GM23338 (cell line): ENCODE data around the gene AHI1. TPM values are rescaled to one million over a fixed set of nuclear protein-coding genes. Genes with fewer than 3 reads are reported as not detected.

Experiments
- CREB1 ChIP-seq: fragments of 250-450 bp; sonication (Bioruptor Pico); IDR thresholded peaks from 2 replicates; pipeline ENCODE4 v1.5.0; 2020; ENCODE audit warnings: low read depth, mild to moderate bottlenecking, moderate library complexity
- NANOG ChIP-seq: IDR thresholded peaks from 2 replicates; pipeline ENCODE4 v1.6.1; 2016; ENCODE audit warnings: antibody characterized with exemption, borderline replicate concordance
- POLR2AphosphoS5 ChIP-seq: IDR thresholded peaks from 2 replicates; pipeline ENCODE4 v1.6.1; 2016; ENCODE audit warnings: antibody characterized with exemption, low read depth
- STAT1 ChIP-seq: IDR thresholded peaks from one replicate; pipeline ENCODE4 v1.6.1; 2016; ENCODE audit warnings: antibody characterized with exemption; ENCODE audit not compliant: unreplicated experiment
- ZNF331 ChIP-seq: fragments of 250-450 bp; sonication (Bioruptor Pico); IDR thresholded peaks from 2 replicates; pipeline ENCODE4 v1.5.0; 2020; ENCODE audit warnings: low read depth, mild to moderate bottlenecking, moderate library complexity
- polyA plus RNA-seq: library from polyadenylated mRNA; unstranded; fragments of >200 nt; fragmentation: Nextera tagmentation; extraction: Ambion mirVana; gene quantifications from 2 replicates; pipeline ENCODE4 v1.2.1, GENCODE V29; 2016
- total RNA-seq: library from RNA; depleted of rRNA; stranded (reverse); fragments of >200 nt; shearing (Covaris generic); gene quantifications from 2 replicates; pipeline ENCODE4 v1.2.3, GENCODE V29; 2014
- TF ChIP-seq, protein P1 (sequence below): fragments of 250-450 bp; sonication (Bioruptor Pico); IDR thresholded peaks from 2 replicates; pipeline ENCODE4 v1.5.0; 2020; ENCODE audit warnings: mild to moderate bottlenecking, moderate library complexity
- TF ChIP-seq, protein P2 (sequence below): IDR thresholded peaks from one replicate; pipeline ENCODE4 v1.6.1; 2018; ENCODE audit warnings: antibody characterized with exemption; ENCODE audit not compliant: unreplicated experiment

AHI1 gene
- total and polyA plus RNA-seq, 2 experiments from 2014 or later: 19.8 to 72.9 TPM

DNA sequence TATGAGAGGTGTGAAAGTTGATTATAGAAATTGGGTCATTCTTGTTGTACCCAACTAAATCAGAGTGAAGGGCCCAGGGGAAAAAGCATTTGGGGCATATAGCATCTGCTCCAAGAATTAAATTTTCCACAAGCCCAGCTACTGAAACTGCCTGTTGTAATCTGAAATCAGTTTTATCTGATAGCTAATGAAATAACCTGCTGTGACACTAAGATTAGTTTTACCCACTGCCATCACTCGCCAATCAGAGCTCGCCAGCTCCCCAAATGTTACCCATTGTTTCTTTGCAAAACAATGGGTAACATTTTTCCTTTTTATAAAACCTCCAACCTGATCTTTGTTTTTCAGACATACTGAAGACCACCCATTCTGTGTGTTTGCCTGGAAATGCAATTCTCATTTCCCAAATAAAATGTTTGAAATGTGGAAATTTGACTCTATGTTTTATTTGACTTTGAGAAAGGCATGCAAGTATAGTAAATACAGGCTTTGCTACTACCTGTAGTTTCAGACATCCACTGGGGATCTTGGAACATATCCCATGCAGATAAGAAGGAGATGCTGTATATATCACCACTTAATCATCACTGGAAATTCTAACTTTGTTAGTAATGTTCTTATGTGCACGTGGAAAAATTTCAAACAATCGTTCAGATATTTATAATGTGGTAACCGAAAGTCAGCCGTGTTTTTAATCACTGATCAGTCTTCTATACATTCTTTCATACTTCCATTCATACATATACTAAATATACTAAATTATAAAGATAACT is 6.3 kb upstream of the AHI1 start (continued):
- TF ChIP-seq, protein P1, sequence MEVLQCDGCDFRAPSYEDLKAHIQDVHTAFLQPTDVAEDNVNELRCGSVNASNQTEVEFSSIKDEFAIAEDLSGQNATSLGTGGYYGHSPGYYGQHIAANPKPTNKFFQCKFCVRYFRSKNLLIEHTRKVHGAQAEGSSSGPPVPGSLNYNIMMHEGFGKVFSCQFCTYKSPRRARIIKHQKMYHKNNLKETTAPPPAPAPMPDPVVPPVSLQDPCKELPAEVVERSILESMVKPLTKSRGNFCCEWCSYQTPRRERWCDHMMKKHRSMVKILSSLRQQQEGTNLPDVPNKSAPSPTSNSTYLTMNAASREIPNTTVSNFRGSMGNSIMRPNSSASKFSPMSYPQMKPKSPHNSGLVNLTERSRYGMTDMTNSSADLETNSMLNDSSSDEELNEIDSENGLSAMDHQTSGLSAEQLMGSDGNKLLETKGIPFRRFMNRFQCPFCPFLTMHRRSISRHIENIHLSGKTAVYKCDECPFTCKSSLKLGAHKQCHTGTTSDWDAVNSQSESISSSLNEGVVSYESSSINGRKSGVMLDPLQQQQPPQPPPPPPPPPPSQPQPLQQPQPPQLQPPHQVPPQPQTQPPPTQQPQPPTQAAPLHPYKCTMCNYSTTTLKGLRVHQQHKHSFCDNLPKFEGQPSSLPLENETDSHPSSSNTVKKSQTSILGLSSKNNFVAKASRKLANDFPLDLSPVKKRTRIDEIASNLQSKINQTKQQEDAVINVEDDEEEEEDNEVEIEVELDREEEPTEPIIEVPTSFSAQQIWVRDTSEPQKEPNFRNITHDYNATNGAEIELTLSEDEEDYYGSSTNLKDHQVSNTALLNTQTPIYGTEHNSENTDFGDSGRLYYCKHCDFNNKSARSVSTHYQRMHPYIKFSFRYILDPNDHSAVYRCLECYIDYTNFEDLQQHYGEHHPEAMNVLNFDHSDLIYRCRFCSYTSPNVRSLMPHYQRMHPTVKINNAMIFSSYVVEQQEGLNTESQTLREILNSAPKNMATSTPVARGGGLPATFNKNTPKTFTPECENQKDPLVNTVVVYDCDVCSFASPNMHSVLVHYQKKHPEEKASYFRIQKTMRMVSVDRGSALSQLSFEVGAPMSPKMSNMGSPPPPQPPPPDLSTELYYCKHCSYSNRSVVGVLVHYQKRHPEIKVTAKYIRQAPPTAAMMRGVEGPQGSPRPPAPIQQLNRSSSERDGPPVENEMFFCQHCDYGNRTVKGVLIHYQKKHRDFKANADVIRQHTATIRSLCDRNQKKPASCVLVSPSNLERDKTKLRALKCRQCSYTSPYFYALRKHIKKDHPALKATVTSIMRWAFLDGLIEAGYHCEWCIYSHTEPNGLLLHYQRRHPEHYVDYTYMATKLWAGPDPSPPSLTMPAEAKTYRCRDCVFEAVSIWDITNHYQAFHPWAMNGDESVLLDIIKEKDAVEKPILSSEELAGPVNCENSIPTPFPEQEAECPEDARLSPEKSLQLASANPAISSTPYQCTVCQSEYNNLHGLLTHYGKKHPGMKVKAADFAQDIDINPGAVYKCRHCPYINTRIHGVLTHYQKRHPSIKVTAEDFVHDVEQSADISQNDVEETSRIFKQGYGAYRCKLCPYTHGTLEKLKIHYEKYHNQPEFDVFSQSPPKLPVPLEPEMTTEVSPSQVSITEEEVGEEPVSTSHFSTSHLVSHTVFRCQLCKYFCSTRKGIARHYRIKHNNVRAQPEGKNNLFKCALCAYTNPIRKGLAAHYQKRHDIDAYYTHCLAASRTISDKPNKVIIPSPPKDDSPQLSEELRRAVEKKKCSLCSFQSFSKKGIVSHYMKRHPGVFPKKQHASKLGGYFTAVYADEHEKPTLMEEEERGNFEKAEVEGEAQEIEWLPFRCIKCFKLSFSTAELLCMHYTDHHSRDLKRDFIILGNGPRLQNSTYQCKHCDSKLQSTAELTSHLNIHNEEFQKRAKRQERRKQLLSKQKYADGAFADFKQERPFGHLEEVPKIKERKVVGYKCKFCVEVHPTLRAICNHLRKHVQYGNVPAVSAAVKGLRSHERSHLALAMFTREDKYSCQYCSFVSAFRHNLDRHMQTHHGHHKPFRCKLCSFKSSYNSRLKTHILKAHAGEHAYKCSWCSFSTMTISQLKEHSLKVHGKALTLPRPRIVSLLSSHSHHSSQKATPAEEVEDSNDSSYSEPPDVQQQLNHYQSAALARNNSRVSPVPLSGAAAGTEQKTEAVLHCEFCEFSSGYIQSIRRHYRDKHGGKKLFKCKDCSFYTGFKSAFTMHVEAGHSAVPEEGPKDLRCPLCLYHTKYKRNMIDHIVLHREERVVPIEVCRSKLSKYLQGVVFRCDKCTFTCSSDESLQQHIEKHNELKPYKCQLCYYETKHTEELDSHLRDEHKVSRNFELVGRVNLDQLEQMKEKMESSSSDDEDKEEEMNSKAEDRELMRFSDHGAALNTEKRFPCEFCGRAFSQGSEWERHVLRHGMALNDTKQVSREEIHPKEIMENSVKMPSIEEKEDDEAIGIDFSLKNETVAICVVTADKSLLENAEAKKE: no peak
- TF ChIP-seq CREB1 (no peak), ZNF331 (no peak), NANOG (no peak), STAT1 (no peak), POLR2AphosphoS5 (no peak)
- TF ChIP-seq, protein P2, sequence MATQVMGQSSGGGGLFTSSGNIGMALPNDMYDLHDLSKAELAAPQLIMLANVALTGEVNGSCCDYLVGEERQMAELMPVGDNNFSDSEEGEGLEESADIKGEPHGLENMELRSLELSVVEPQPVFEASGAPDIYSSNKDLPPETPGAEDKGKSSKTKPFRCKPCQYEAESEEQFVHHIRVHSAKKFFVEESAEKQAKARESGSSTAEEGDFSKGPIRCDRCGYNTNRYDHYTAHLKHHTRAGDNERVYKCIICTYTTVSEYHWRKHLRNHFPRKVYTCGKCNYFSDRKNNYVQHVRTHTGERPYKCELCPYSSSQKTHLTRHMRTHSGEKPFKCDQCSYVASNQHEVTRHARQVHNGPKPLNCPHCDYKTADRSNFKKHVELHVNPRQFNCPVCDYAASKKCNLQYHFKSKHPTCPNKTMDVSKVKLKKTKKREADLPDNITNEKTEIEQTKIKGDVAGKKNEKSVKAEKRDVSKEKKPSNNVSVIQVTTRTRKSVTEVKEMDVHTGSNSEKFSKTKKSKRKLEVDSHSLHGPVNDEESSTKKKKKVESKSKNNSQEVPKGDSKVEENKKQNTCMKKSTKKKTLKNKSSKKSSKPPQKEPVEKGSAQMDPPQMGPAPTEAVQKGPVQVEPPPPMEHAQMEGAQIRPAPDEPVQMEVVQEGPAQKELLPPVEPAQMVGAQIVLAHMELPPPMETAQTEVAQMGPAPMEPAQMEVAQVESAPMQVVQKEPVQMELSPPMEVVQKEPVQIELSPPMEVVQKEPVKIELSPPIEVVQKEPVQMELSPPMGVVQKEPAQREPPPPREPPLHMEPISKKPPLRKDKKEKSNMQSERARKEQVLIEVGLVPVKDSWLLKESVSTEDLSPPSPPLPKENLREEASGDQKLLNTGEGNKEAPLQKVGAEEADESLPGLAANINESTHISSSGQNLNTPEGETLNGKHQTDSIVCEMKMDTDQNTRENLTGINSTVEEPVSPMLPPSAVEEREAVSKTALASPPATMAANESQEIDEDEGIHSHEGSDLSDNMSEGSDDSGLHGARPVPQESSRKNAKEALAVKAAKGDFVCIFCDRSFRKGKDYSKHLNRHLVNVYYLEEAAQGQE: no peak
